IMR-90 (cell line): Measurements from ENCODE around the gene FEN1. TPM values are rescaled to one million over a fixed set of nuclear protein-coding genes. Genes with fewer than 3 reads are reported as not detected.

Experiments used
- ATAC-seq: fragments of 200-7000 bp; cut with Tn5 transposase; 2 replicates; pipeline ENCODE4 v1.9.1; 2020; ENCODE audit warnings: low read depth, mild to moderate bottlenecking, moderate library complexity
- BruUV-seq: library from RNA; stranded (reverse); fragments of 400-500 nt; replicated peaks from 2 replicates; lab custom pipeline; 2021; lab: Mats Ljungman, UMichigan
- CTCF ChIA-PET: fragments of 300-600 bp; formaldehyde crosslinking; extraction: SDS; loops from one replicate; lab custom pipeline; 2021; ENCODE audit warnings: antibody characterized with exemption; lab: Yijun Ruan, JAX
- POLR2A ChIA-PET: fragments of 300-600 bp; sonication (Branson Sonifier 250); formaldehyde crosslinking; loops from one replicate; lab custom pipeline; 2022; ENCODE audit warnings: antibody characterized with exemption; ENCODE audit not compliant: unreplicated experiment; lab: Charles Lee
- DNase-seq: peaks from one replicate; pipeline ENCODE4 v3.0.0; 2013
- H2AFZ ChIP-seq: replicated peaks from 2 replicates; pipeline ENCODE3; 2013; ENCODE audit warnings: low read length, mild to moderate bottlenecking; ENCODE audit not compliant: poor library complexity
- H2AK5ac ChIP-seq: 2 replicates; pipeline ENCODE4 v1.6.1; 2013; ENCODE audit warnings: low read depth, low read length, inconsistent platforms
- H2AK9ac ChIP-seq: replicated peaks from 2 replicates; pipeline ENCODE3; 2013; ENCODE audit warnings: mild to moderate bottlenecking, low read depth, low read length, moderate library complexity; ENCODE audit not compliant: poor library complexity
- H2BK120ac ChIP-seq: 2 replicates; pipeline ENCODE4 v1.6.1; 2013; ENCODE audit warnings: low read depth, low read length, inconsistent platforms
- H2BK15ac ChIP-seq: 3 replicates; pipeline ENCODE4 v1.6.1; 2013; ENCODE audit warnings: low read depth, low read length, inconsistent platforms
- H2BK20ac ChIP-seq: 2 replicates; pipeline ENCODE4 v1.6.1; 2013; ENCODE audit warnings: low read depth, mild to moderate bottlenecking, inconsistent platforms, low read length, moderate library complexity
- H2BK5ac ChIP-seq: 2 replicates; pipeline ENCODE4 v1.6.1; 2013; ENCODE audit warnings: mild to moderate bottlenecking, low read depth, low read length, inconsistent platforms; ENCODE audit not compliant: poor library complexity, severe bottlenecking
- H3K14ac ChIP-seq: replicated peaks from 2 replicates; pipeline ENCODE4 v1.6.1; 2013; ENCODE audit warnings: low read depth, low read length, inconsistent platforms
- H3K18ac ChIP-seq: 2 replicates; pipeline ENCODE4 v1.6.1; 2013; ENCODE audit warnings: low read depth, low read length, control low read depth
- H3K23ac ChIP-seq: 2 replicates; pipeline ENCODE4 v1.6.1; 2013; ENCODE audit warnings: low read depth, low read length, inconsistent platforms
- H3K27ac ChIP-seq: 2 replicates; pipeline ENCODE4 v1.5.1; 2013; ENCODE audit warnings: mild to moderate bottlenecking, control low read depth, low read length; ENCODE audit not compliant: insufficient read depth
- H3K27me3 ChIP-seq: 2 replicates; pipeline ENCODE4 v1.6.1; 2013; ENCODE audit warnings: low read length; ENCODE audit not compliant: control insufficient read depth, insufficient read depth
- H3K36me3 ChIP-seq: 2 replicates; pipeline ENCODE4 v1.6.1; 2013; ENCODE audit warnings: low read length, mixed read lengths; ENCODE audit not compliant: control insufficient read depth, insufficient read depth
- H3K4ac ChIP-seq: 2 replicates; pipeline ENCODE4 v1.6.1; 2013; ENCODE audit warnings: low read depth, low read length, inconsistent platforms
- H3K4me1 ChIP-seq: 2 replicates; pipeline ENCODE4 v1.6.1; 2013; ENCODE audit warnings: low read length, mixed read lengths; ENCODE audit not compliant: control insufficient read depth, insufficient read depth
- H3K4me2 ChIP-seq: 2 replicates; pipeline ENCODE4 v1.6.1; 2013; ENCODE audit warnings: low read depth, mild to moderate bottlenecking, control low read depth, low read length, moderate library complexity
- H3K4me3 ChIP-seq: 2 replicates; pipeline ENCODE4 v1.5.1; 2013; ENCODE audit warnings: low read depth, mild to moderate bottlenecking, control low read depth, low read length, moderate library complexity; ENCODE audit not compliant: insufficient read depth
- H3K56ac ChIP-seq: 2 replicates; pipeline ENCODE4 v1.6.1; 2013; ENCODE audit warnings: low read length, inconsistent platforms; ENCODE audit not compliant: insufficient read depth; ENCODE audit errors: extremely low read depth
- H3K79me1 ChIP-seq, 2 experiments: 2 replicates each; pipeline ENCODE4 v1.6.1; 2013; ENCODE audit warnings: low read length in 2 of 2, inconsistent platforms in 1 of 2, low read depth in 1 of 2
- H3K9ac ChIP-seq: 2 replicates; pipeline ENCODE4 v1.6.1; 2013; ENCODE audit warnings: low read depth, low read length, control low read depth
- H3K9me1 ChIP-seq: 2 replicates; pipeline ENCODE4 v1.6.1; 2013; ENCODE audit warnings: low read length, inconsistent platforms; ENCODE audit not compliant: insufficient read depth
- H3K9me3 ChIP-seq: 2 replicates; pipeline ENCODE4 v1.6.1; 2013; ENCODE audit warnings: low read length; ENCODE audit not compliant: control insufficient read depth, insufficient read depth
- H4K20me1 ChIP-seq: 2 replicates; pipeline ENCODE4 v1.6.1; 2013; ENCODE audit warnings: low read length, inconsistent platforms; ENCODE audit not compliant: insufficient read depth
- H4K5ac ChIP-seq: 2 replicates; pipeline ENCODE4 v1.6.1; 2013; ENCODE audit warnings: mild to moderate bottlenecking, low read depth, low read length, control low read depth
- H4K8ac ChIP-seq, 2 experiments: 2 replicates each; pipeline ENCODE4 v1.6.1; 2013; ENCODE audit warnings: low read depth in 2 of 2, low read length in 2 of 2, control low read depth in 1 of 2, inconsistent platforms in 1 of 2
- H4K91ac ChIP-seq: 2 replicates; pipeline ENCODE4 v1.6.1; 2013; ENCODE audit warnings: low read depth, low read length, inconsistent platforms; ENCODE audit not compliant: insufficient read depth
- BHLHE40 ChIP-seq: fragments of 150-350 bp; IDR thresholded peaks from 2 replicates; pipeline ENCODE4 v1.6.1; 2016; ENCODE audit warnings: mild to moderate bottlenecking, low read depth, low read length
- CHD1 ChIP-seq: IDR thresholded peaks from 2 replicates; pipeline ENCODE4 v1.6.1; 2012; ENCODE audit warnings: low read depth, low read length, improper control_type of control experiment
- RFX5 ChIP-seq: IDR thresholded peaks from 2 replicates; pipeline ENCODE4 v1.8.0; 2012; ENCODE audit warnings: low read depth, mild to moderate bottlenecking, low read length, moderate library complexity
- WGBS, 2 experiments: methylation state at CpG; one replicate each; pipeline versions ENCODE4 v1.1.5 to v1.1.7; 2013; ENCODE audit warnings: missing lambda C conversion rate in 2 of 2; ENCODE audit not compliant: insufficient read length in 1 of 2; ENCODE audit errors: extremely low coverage in 2 of 2; 5-methylcytosine and 5-hydroxymethylcytosine counted together
- dilution Hi-C: fragments of 300-500 bp; cut with HindIII; formaldehyde crosslinking; loops from one replicate; pipeline ENCODE4 v1.14.3; 2018; ENCODE audit warnings: low sequenced_read_pairs; ENCODE audit not compliant: unreplicated experiment
- in situ Hi-C: fragments of 300-500 bp; cut with MboI; formaldehyde crosslinking; loops from 3 replicates; pipeline ENCODE4 v1.14.3; 2019; ENCODE audit warnings: low sequenced_read_pairs, inconsistent platforms, mixed read lengths
- intact Hi-C: fragments of 100-400 bp; cut with micrococcal nuclease; formaldehyde crosslinking; loops from 2 replicates; pipeline ENCODE4 v1.10.0; 2022
- polyA plus RNA-seq, 3 experiments: library from polyadenylated mRNA; depleted of rRNA; stranded (reverse); fragments of >200 nt; gene quantifications; 2 replicates each; pipeline ENCODE4 v1.2.3, GENCODE V29; 2012; ENCODE audit warnings: low replicate concordance in 1 of 3
- total RNA-seq: library from RNA; depleted of rRNA; stranded (reverse); fragments of >200 nt; gene quantifications from 2 replicates; pipeline ENCODE4 v1.2.3, GENCODE V29; 2012
- TF ChIP-seq, protein P1 (sequence below): conservative IDR thresholded peaks from 2 replicates; pipeline ENCODE4 v1.5.1; 2012; ENCODE audit warnings: mild to moderate bottlenecking, low read depth, low read length, improper control_type of control experiment
- TF ChIP-seq, protein P2 (sequence below): fragments of 150-350 bp; IDR thresholded peaks from 2 replicates; pipeline ENCODE4 v1.6.1; 2016; ENCODE audit warnings: low read depth, mild to moderate bottlenecking, low read length, moderate library complexity, borderline replicate concordance

FEN1 gene
- total and polyA plus RNA-seq, 2 of the 4 experiments (the other 2 are of a cell fraction): 23.0 to 41.9 TPM

DNA sequence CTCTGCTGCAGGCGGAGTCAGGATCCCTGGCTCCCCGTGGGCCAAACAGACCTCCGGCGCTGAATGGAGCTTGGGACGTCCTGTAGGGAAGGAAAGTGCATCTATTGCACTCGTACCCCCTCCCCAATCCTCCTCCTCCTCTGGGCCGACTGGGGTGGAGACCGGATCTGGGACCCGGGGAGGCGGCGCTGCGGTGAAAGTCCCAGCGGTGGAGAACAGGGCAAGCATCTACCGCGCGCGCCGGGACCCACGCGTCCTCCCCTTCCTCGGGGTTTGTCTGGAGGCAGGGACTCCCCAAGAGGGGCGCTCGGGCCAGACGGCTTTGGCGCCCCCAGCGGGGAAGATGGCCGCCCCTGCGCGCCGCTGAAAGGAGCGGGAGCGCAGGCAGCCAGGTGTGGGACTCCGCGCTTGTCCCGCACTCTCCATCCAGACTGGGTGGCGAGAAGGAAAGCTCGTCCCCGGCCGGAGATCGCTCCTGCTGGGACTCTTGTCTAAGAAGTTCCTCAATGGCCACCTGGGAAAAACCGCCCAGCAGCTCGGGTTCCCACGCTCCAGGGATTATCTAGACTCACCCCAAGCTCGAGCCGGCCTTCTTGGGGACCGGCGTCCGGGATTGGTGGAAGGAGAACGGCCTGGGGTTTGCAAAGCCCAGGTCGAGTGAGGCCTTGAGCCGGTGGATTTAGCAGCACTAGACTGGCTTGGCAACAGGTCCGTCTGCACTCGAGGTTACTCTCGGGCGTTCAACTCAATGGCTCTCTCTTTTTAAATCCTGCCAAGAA lies 36.1 kb downstream of the FEN1 start:
- no peak overlapping the region; the same call in 1 of the 2 replicates for H2BK20ac ChIP-seq
- peak overlapping the region; percentile 91 for H3K4me2 ChIP-seq
- peak overlapping the region; percentile 96 for H3K14ac ChIP-seq
- H2AFZ ChIP-seq: peak overlapping the region; percentile 95
- peaks cover 11% of the 10 kb centered on the region; the same call in 1 of the 2 replicates for H3K4me1 ChIP-seq
- ChIA-PET CTCF (interaction anchor here (1.0 to 1.3 kb wide), 2 partner anchors 11 to 253 kb away, joined by 3 to 5 read pairs; no protein-coding TSS in a partner anchor), POLR2A (interaction anchor here (1.6 kb wide), 1 partner anchor 14 kb away, joined by 7 read pairs; no protein-coding TSS in a partner anchor)
- H4K8ac ChIP-seq: peak overlapping the region; percentile 40 to 94; a peak in 3 of 4 replicates
- BruUV-seq: no TSS peak
- H3K18ac ChIP-seq: peak overlapping the region; percentile 8; the same call in 1 of the 2 replicates
- peak; percentile 13 for ATAC-seq
- H2BK120ac ChIP-seq: peak overlapping the region; percentile 8; the same call in 1 of the 2 replicates
- H2BK5ac ChIP-seq: no peak overlapping the region
- peak overlapping the region; percentile 52; the same call in 1 of the 3 replicates for H2BK15ac ChIP-seq
- H3K9ac ChIP-seq: peak overlapping the region; percentile 79
- dilution Hi-C loops: no loop called here
- TF ChIP-seq, protein P1, sequence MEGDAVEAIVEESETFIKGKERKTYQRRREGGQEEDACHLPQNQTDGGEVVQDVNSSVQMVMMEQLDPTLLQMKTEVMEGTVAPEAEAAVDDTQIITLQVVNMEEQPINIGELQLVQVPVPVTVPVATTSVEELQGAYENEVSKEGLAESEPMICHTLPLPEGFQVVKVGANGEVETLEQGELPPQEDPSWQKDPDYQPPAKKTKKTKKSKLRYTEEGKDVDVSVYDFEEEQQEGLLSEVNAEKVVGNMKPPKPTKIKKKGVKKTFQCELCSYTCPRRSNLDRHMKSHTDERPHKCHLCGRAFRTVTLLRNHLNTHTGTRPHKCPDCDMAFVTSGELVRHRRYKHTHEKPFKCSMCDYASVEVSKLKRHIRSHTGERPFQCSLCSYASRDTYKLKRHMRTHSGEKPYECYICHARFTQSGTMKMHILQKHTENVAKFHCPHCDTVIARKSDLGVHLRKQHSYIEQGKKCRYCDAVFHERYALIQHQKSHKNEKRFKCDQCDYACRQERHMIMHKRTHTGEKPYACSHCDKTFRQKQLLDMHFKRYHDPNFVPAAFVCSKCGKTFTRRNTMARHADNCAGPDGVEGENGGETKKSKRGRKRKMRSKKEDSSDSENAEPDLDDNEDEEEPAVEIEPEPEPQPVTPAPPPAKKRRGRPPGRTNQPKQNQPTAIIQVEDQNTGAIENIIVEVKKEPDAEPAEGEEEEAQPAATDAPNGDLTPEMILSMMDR: peak; percentile 41
- no peak for TF ChIP-seq RFX5
- TF ChIP-seq BHLHE40: no peak
- TF ChIP-seq CHD1: no peak
- TF ChIP-seq, protein P2, sequence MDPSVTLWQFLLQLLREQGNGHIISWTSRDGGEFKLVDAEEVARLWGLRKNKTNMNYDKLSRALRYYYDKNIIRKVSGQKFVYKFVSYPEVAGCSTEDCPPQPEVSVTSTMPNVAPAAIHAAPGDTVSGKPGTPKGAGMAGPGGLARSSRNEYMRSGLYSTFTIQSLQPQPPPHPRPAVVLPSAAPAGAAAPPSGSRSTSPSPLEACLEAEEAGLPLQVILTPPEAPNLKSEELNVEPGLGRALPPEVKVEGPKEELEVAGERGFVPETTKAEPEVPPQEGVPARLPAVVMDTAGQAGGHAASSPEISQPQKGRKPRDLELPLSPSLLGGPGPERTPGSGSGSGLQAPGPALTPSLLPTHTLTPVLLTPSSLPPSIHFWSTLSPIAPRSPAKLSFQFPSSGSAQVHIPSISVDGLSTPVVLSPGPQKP: no peak
- H4K5ac ChIP-seq: peak overlapping the region; percentile 20
- intact Hi-C loops: no loop called here
- no peaks in the 10 kb centered on the region for H3K27me3 ChIP-seq
- no peak for DNase-seq
- H3K27ac ChIP-seq: peak overlapping the region; percentile 43
- peak overlapping the region; percentile 75 for H3K56ac ChIP-seq
- peak overlapping the region; percentile 95 for H3K23ac ChIP-seq
- H3K4me3 ChIP-seq: peak overlapping the region; percentile 72
- peak overlapping the region; percentile 91 for H3K4ac ChIP-seq
- in situ Hi-C loops: no loop called here
- H2AK5ac ChIP-seq: peak overlapping the region; percentile 90; the same call in 1 of the 2 replicates
- H3K9me3 ChIP-seq: no peaks in the 10 kb centered on the region
- no peaks in the 10 kb centered on the region for H3K36me3 ChIP-seq
- H4K91ac ChIP-seq: peak overlapping the region; percentile 93
- H4K20me1 ChIP-seq: peaks cover 37% of the 10 kb centered on the region; the same call in 1 of the 2 replicates
- peak overlapping the region; percentile 99 for H2AK9ac ChIP-seq
- peaks cover 19 to 63% of the 10 kb centered on the region in 2 experiments for H3K79me1 ChIP-seq
- 4% methylated on average over 18 of the region's 55 CpGs; no CpG with 5 or more reads in 1 of the 2 experiments for WGBS, 2 experiments
- H3K9me1 ChIP-seq: peaks cover 17% of the 10 kb centered on the region
